CD4-positive, alpha-beta T cell (primary cell): ENCODE measurements around the gene ZBTB7C. TPM values are rescaled to one million over a fixed set of nuclear protein-coding genes. Genes with fewer than 3 reads are reported as not detected.

Experiments used
- ATAC-seq: fragments of 200-7000 bp; cut with Tn5 transposase; one replicate; pipeline ENCODE4 v1.10.0; 2022; ENCODE audit warnings: mild to moderate bottlenecking; ENCODE audit not compliant: poor library complexity
- CTCF ChIA-PET: fragments of 350-600 bp; sonication (Branson Sonifier 250); formaldehyde crosslinking; loops from one replicate; lab custom pipeline; 2021; ENCODE audit warnings: antibody characterized with exemption, inconsistent platforms; lab: Charles Lee
- POLR2A ChIA-PET: fragments of 350-600 bp; sonication (Branson Sonifier 250); formaldehyde crosslinking; loops from one replicate; lab custom pipeline; 2021; ENCODE audit warnings: antibody characterized with exemption, inconsistent platforms; lab: Charles Lee
- DNase-seq, 14 experiments: peaks; one replicate each; pipeline ENCODE4 v3.0.0-alpha.2; 2013 to 2020; ENCODE audit warnings: mixed read lengths in 2 of 14
- H3K27ac ChIP-seq, 2 donors: one replicate each; pipeline versions ENCODE4 v1.5.1 to v1.7.0; 2013; ENCODE audit warnings: low read length in 2 of 2, low read depth in 1 of 2, mild to moderate bottlenecking in 1 of 2
- H3K27me3 ChIP-seq, 2 experiments: 1 replicate in 1 of 2; 2 replicates in 1 of 2; pipeline versions ENCODE4 v1.6.1 to v1.7.0; 2013; ENCODE audit warnings: low read length in 2 of 2, control low read depth in 1 of 2, mild to moderate bottlenecking in 1 of 2, moderate library complexity in 1 of 2; ENCODE audit not compliant: insufficient read depth in 2 of 2, control insufficient read depth in 1 of 2
- H3K36me3 ChIP-seq: one replicate; pipeline ENCODE4 v1.6.1; 2013; ENCODE audit warnings: low read length, control low read depth; ENCODE audit not compliant: insufficient read depth
- H3K4me1 ChIP-seq: one replicate; pipeline ENCODE4 v1.6.1; 2013; ENCODE audit warnings: low read length, control low read depth; ENCODE audit not compliant: insufficient read depth
- H3K4me3 ChIP-seq: one replicate; pipeline ENCODE4 v1.5.1; 2013; ENCODE audit warnings: mild to moderate bottlenecking, low read length, moderate library complexity
- H3K9me3 ChIP-seq, 2 experiments: 1 replicate in 1 of 2; 2 replicates in 1 of 2; pipeline versions ENCODE4 v1.6.1 to v1.7.0; 2013; ENCODE audit warnings: low read length in 2 of 2, mild to moderate bottlenecking in 2 of 2, control low read depth in 1 of 2, moderate library complexity in 1 of 2; ENCODE audit not compliant: control insufficient read depth in 1 of 2, insufficient read depth in 1 of 2
- H3K27ac Mint-ChIP-seq: one replicate; pipeline ENCODE4 v1.8.0; 2020; ENCODE audit warnings: mixed read lengths
- H3K27me3 Mint-ChIP-seq: one replicate; pipeline ENCODE4 v1.8.0; 2021; ENCODE audit warnings: mixed read lengths
- H3K36me3 Mint-ChIP-seq: one replicate; pipeline ENCODE4 v1.8.0; 2021; ENCODE audit warnings: low read depth, mixed read lengths
- H3K4me1 Mint-ChIP-seq: one replicate; pipeline ENCODE4 v1.8.0; 2021; ENCODE audit warnings: low read depth, mixed read lengths
- H3K4me3 Mint-ChIP-seq: one replicate; pipeline ENCODE4 v1.8.0; 2020; ENCODE audit warnings: mild to moderate bottlenecking, mixed read lengths
- H3K9me3 Mint-ChIP-seq: one replicate; pipeline ENCODE4 v1.8.0; 2020; ENCODE audit warnings: mixed read lengths
- CTCF ChIP-seq: fragments of 200-600 bp; IDR thresholded peaks from one replicate; pipeline ENCODE4 v1.8.0; 2022; ENCODE audit warnings: antibody characterized with exemption, mild to moderate bottlenecking
- intact Hi-C, 2 experiments: fragments of 100-400 bp; cut with DNase I in 1 of 2; cut with micrococcal nuclease in 1 of 2; formaldehyde crosslinking; loops; one replicate each; pipeline versions ENCODE4 v1.15.1 to v1.9.0; 2023 to 2025; cut with DNase I, micrococcal nuclease
- total RNA-seq, 174 experiments: library from RNA in 2 of 174; stranded (reverse) in 2 of 174; gene quantifications; one replicate each; pipeline ENCODE4 v1.2.3 and lab custom pipeline; 2021 to 2026

The ZBTB7C gene
- total RNA-seq, 2 experiments from 2014 or later, result not detected

- Histone ChIP-seq H3K4me3 (no peak overlapping the region), H3K27me3 (peaks cover 13 to 14% of the 10 kb centered on the region in 2 experiments), H3K9me3 (peaks cover 0 to 5% of the 10 kb centered on the region in 2 experiments), H3K4me1 (no peaks in the 10 kb centered on the region), H3K36me3 (no peaks in the 10 kb centered on the region), H3K27ac (no peak overlapping the region)
- Mint-ChIP-seq H3K27me3 (peaks cover 63% of the 10 kb centered on the region), H3K4me3 (no peak overlapping the region), H3K9me3 (no peaks in the 10 kb centered on the region), H3K4me1 (no peaks in the 10 kb centered on the region), H3K27ac (no peak overlapping the region), H3K36me3 (no peaks in the 10 kb centered on the region)
- intact Hi-C loops, result no loop called here
- DNase-seq (no peak), ATAC-seq (no peak)
- POLR2A ChIA-PET, result no interaction called here
- CTCF ChIA-PET, result no interaction called here
- TF ChIP-seq CTCF, result no peak
Measured at GRCh38 chr18:48131042-48131441, 278.1 kb downstream of the ZBTB7C start.

- intact Hi-C loops, result no loop called here
- no peaks in the 10 kb centered on the region for H3K9me3 Mint-ChIP-seq
- no peaks in the 10 kb centered on the region for H3K36me3 Mint-ChIP-seq
- peaks cover 0 to 7% of the 10 kb centered on the region in 2 experiments for H3K27me3 ChIP-seq
- POLR2A ChIA-PET, result no interaction called here
- H3K27ac Mint-ChIP-seq, result no peak overlapping the region
- no peak for ATAC-seq
- TF ChIP-seq CTCF, result no peak
- H3K4me3 Mint-ChIP-seq, result no peak overlapping the region
- H3K36me3 ChIP-seq, result no peaks in the 10 kb centered on the region
- CTCF ChIA-PET, result interaction anchor here (0.6 to 0.9 kb wide), 2 partner anchors 20 to 30 kb away, joined by 3 to 4 read pairs; no protein-coding TSS in a partner anchor
- peaks cover 57% of the 10 kb centered on the region for H3K27me3 Mint-ChIP-seq
- no peaks in the 10 kb centered on the region for H3K4me1 Mint-ChIP-seq
- no peak for DNase-seq
- no peak overlapping the region for H3K4me3 ChIP-seq
- H3K27ac ChIP-seq, result no peak overlapping the region
- peaks cover 0 to 5% of the 10 kb centered on the region in 2 experiments for H3K9me3 ChIP-seq
- no peaks in the 10 kb centered on the region for H3K4me1 ChIP-seq
Measured at GRCh38 chr18:48129621-48130082, 279.5 kb downstream of the ZBTB7C start.

GRCh38 chr18:48127606-48128005 is 281.6 kb downstream of the ZBTB7C start:
- H3K9me3 ChIP-seq, result peaks cover 0 to 5% of the 10 kb centered on the region in 2 experiments
- peaks cover 0 to 5% of the 10 kb centered on the region in 2 experiments for H3K27me3 ChIP-seq
- no peak for TF ChIP-seq CTCF
- intact Hi-C loops, result no loop called here
- ChIA-PET POLR2A (no interaction called here), CTCF (no interaction called here)
- H3K4me3 ChIP-seq, result no peak overlapping the region
- DNase-seq (no peak), ATAC-seq (no peak)
- H3K9me3 Mint-ChIP-seq, result no peaks in the 10 kb centered on the region
- no peak overlapping the region for H3K4me3 Mint-ChIP-seq
- no peaks in the 10 kb centered on the region for H3K4me1 Mint-ChIP-seq
- H3K27ac ChIP-seq, result no peak overlapping the region
- no peaks in the 10 kb centered on the region for H3K36me3 Mint-ChIP-seq
- H3K4me1 ChIP-seq, result no peaks in the 10 kb centered on the region
- H3K36me3 ChIP-seq, result no peaks in the 10 kb centered on the region
- no peak overlapping the region for H3K27ac Mint-ChIP-seq
- peaks cover 48% of the 10 kb centered on the region for H3K27me3 Mint-ChIP-seq
